GM18505 (cell line): Measurements from ENCODE around the gene JAML.

Experiments used
- ATAC-seq: cut with Tn5 transposase; IDR thresholded peaks from one replicate; pipeline ENCODE4 v1.9.1; 2021; ENCODE audit not compliant: unreplicated experiment
- POLR2A ChIP-seq: IDR thresholded peaks from 4 replicates; pipeline ENCODE4 v1.6.1; 2011; ENCODE audit warnings: borderline replicate concordance; ENCODE audit not compliant: insufficient read depth, insufficient read length; ENCODE audit errors: extremely low read depth

Gene JAML

GRCh38 chr11:118233850-118234249, 9.0 kb upstream of the JAML start:
- no peak for ATAC-seq
- TF ChIP-seq POLR2A = no peak

GRCh38 chr11:118233377-118233776, 8.6 kb upstream of the JAML start:
- no peak for ATAC-seq
- no peak for TF ChIP-seq POLR2A

- ATAC-seq = no peak
- no peak for TF ChIP-seq POLR2A
These were observed 7.8 kb upstream of the JAML start for GRCh38 chr11:118232659-118233058.

- no peak for TF ChIP-seq POLR2A
These were observed 6.7 kb upstream of the JAML start for GRCh38 chr11:118231461-118231860.

GRCh38 chr11:118230088-118230487, 5.3 kb upstream of the JAML start:
- no peak for ATAC-seq
- TF ChIP-seq POLR2A = no peak

More at GRCh38 chr11:118231461-118231860, 6.7 kb upstream of the JAML start:
- no peak for ATAC-seq

GRCh38 chr11:118229274-118229847, 4.5 kb upstream of the JAML start:
- ATAC-seq = no peak
- no peak for TF ChIP-seq POLR2A

- ATAC-seq = peak; percentile 60
- no peak for TF ChIP-seq POLR2A
These were observed 3.3 kb upstream of the JAML start for GRCh38 chr11:118227865-118228785.

GRCh38 chr11:118226781-118227180, 2.0 kb upstream of the JAML start:
- TF ChIP-seq POLR2A = no peak
- ATAC-seq = no peak

- TF ChIP-seq POLR2A = no peak
- no peak for ATAC-seq
These were observed 1.5 kb upstream of the JAML start for GRCh38 chr11:118226296-118226695.

- no peak for TF ChIP-seq POLR2A
- no peak for ATAC-seq
These were observed 819 bp downstream of the JAML start for GRCh38 chr11:118223992-118224391.

GRCh38 chr11:118223570-118223969, 1.2 kb downstream of the JAML start:
- no peak for TF ChIP-seq POLR2A
- no peak for ATAC-seq

- ATAC-seq = no peak
- TF ChIP-seq POLR2A = no peak
These were observed 2.4 kb downstream of the JAML start for GRCh38 chr11:118222437-118222836.

GRCh38 chr11:118221419-118221818, 3.4 kb downstream of the JAML start:
- TF ChIP-seq POLR2A = no peak
- no peak for ATAC-seq

GRCh38 chr11:118219732-118220131, 5.1 kb downstream of the JAML start:
- ATAC-seq = no peak

More at GRCh38 chr11:118219732-118220131, 5.1 kb downstream of the JAML start:
- no peak for TF ChIP-seq POLR2A
